ENCODE data around the gene RHEBL1. TPM values are rescaled to one million over a fixed set of nuclear protein-coding genes. Genes with fewer than 3 reads are reported as not detected.

RHEBL1 gene
- total RNA-seq, 1 experiment from 2014 or later, result 8.8 TPM

DNA sequence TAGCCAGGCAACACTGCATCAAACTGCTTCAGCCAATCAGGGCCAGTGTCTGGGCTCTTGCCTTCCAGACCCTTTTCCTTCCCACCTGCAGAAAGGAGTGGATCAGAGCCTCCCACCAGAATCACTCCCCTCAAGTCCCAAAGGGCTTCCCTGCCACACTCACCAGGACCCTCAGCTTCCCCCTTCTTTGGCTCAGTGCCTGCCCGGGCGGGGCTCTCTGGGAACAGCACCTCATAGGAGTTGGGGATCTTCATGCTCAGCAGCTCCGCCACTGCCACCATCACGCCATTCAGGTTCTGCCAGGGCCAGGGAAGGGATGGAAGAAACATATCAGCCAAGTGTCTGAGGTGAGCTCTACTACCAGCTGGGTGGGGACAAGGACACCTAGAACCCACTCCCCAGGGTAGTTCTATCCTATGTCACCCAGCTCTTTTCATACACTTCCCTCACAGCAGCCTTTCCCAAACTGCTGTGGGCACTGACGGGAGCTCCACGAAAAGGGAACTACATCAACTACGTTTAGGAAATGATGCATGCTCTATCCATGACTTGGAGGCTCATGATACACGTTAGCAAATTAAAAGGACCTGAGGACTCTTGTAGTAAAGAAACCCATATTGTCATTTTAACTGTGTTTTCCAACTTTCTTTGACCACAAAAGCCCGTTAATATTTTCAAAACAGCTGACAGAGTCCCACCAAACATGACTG is 41.8 kb downstream of the RHEBL1 start:
- no peak for DNase-seq
- Histone ChIP-seq H3K27ac (no peak overlapping the region), H3K4me3 (no peak overlapping the region), H3K4me1 (no peaks in the 10 kb centered on the region), H3K27me3 (no peaks in the 10 kb centered on the region), H3K36me3 (peaks cover 72% of the 10 kb centered on the region), H3K9me3 (replicated peaks) (no peaks in the 10 kb centered on the region)

- Histone ChIP-seq H3K27me3 (no peaks in the 10 kb centered on the region), H3K4me3 (no peak overlapping the region), H3K36me3 (peaks cover 63% of the 10 kb centered on the region), H3K4me1 (no peaks in the 10 kb centered on the region), H3K27ac (no peak overlapping the region), H3K9me3 (replicated peaks) (no peaks in the 10 kb centered on the region)
- DNase-seq, result no peak
These were observed 42.9 kb downstream of the RHEBL1 start for GRCh38 chr12:49026678-49027480.

GRCh38 chr12:49026101-49026500 is 43.7 kb downstream of the RHEBL1 start:
- Histone ChIP-seq H3K4me3 (no peak overlapping the region), H3K27me3 (no peaks in the 10 kb centered on the region), H3K9me3 (replicated peaks) (no peaks in the 10 kb centered on the region), H3K4me1 (no peaks in the 10 kb centered on the region), H3K36me3 (peaks cover 57% of the 10 kb centered on the region), H3K27ac (no peak overlapping the region)
- no peak for DNase-seq

GRCh38 chr12:49025463-49025862 is 44.3 kb downstream of the RHEBL1 start:
- Histone ChIP-seq H3K4me3 (no peak overlapping the region), H3K27me3 (no peaks in the 10 kb centered on the region), H3K4me1 (no peaks in the 10 kb centered on the region), H3K9me3 (replicated peaks) (no peaks in the 10 kb centered on the region), H3K27ac (no peak overlapping the region), H3K36me3 (peaks cover 55% of the 10 kb centered on the region)
- no peak for DNase-seq

DNA sequence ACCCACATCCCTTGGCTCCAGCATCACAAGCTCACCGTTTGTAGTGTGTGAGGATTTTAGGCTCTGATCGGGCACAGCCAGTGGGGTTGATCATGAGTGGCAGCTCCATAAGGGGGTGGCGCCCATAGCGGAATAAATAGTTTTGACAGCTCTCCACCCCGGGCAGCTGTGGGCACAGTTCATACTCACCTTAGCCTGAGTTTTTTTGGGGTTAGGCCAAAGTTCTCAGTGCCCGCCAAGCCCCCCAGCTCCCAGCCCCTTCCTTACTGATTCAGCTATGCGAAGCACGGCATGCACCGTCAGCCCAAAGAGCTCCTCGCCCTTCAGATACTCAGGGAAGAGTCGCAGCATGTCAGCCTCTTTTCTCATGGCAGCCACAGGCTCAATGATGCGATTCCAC is 45.2 kb downstream of the RHEBL1 start:
- no peak overlapping the region for H3K27ac ChIP-seq
- DNase-seq, result no peak
- peaks cover 49% of the 10 kb centered on the region for H3K36me3 ChIP-seq
- H3K4me3 ChIP-seq, result no peak overlapping the region
- no peaks in the 10 kb centered on the region for H3K9me3 ChIP-seq (replicated peaks)
- H3K27me3 ChIP-seq, result no peaks in the 10 kb centered on the region
- H3K4me1 ChIP-seq, result no peaks in the 10 kb centered on the region

DNA sequence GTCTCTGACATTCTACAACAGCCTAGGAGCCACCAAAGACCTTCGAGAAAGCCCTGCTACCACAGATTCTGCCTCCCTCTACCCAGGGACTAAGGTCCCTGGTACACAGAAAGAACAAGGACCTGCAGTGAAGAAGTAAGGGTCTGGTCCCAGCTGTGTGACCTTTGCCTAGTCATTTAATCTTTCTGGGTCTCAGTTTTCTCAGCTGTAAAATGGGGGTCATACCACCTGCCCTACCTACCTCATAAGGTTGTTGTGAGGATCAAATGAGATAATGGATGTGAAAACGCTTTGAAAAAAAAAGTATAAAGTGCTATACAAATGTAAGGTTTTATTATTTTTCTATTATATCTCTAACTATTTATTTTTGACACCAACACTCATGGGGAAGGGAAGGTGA is 46.0 kb downstream of the RHEBL1 start:
- no peak for DNase-seq
- no peak overlapping the region for H3K27ac ChIP-seq
- no peaks in the 10 kb centered on the region for H3K9me3 ChIP-seq (replicated peaks)
- H3K4me1 ChIP-seq, result peaks cover 2% of the 10 kb centered on the region; the same call in 1 of the 2 replicates
- no peak overlapping the region for H3K4me3 ChIP-seq
- H3K27me3 ChIP-seq, result no peaks in the 10 kb centered on the region
- peaks cover 44% of the 10 kb centered on the region for H3K36me3 ChIP-seq

GRCh38 chr12:49022558-49023178 is 47.1 kb downstream of the RHEBL1 start:
- no peaks in the 10 kb centered on the region for H3K27me3 ChIP-seq
- H3K4me3 ChIP-seq, result no peak overlapping the region
- H3K36me3 ChIP-seq, result peaks cover 33% of the 10 kb centered on the region
- peaks cover 2% of the 10 kb centered on the region; the same call in 1 of the 2 replicates for H3K4me1 ChIP-seq
- H3K27ac ChIP-seq, result no peak overlapping the region
- DNase-seq, result no peak
- H3K9me3 ChIP-seq (replicated peaks), result no peaks in the 10 kb centered on the region

DNA sequence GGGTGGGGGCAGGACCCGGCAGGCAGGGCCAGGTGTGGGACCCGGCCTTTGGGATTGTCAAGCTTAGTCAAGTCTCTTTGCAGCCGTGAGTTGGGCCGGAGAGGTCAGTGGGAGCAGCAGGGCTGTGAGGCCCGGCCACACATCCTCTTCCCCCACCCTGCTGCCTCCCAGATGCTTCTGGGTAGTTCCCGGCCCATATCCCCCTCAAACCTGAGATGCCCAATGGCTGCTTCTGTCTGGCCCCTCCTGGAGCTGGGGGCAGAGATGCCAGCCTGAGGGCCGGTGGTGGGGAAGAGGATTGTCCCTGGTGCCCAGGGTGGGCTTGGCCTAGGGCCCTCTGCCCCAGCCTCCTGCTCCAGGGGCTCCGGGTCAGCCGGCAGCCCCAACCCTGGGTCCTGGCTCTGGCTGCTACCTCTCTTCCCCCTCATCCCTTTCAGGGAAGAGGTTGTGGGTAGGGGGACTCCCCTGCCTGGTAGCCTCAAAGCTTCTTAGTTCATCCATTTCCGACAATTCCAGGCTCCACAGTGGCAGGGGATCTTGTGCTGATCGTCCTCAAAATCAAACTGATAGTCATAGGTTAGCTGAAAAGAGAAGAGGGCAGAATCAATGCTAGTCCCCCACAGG is 48.4 kb downstream of the RHEBL1 start:
- Histone ChIP-seq H3K36me3 (peaks cover 28% of the 10 kb centered on the region), H3K27ac (no peak overlapping the region), H3K27me3 (no peaks in the 10 kb centered on the region), H3K9me3 (replicated peaks) (no peaks in the 10 kb centered on the region), H3K4me1 (peaks cover 2% of the 10 kb centered on the region; the same call in 1 of the 2 replicates), H3K4me3 (no peak overlapping the region)
- no peak for DNase-seq

DNA sequence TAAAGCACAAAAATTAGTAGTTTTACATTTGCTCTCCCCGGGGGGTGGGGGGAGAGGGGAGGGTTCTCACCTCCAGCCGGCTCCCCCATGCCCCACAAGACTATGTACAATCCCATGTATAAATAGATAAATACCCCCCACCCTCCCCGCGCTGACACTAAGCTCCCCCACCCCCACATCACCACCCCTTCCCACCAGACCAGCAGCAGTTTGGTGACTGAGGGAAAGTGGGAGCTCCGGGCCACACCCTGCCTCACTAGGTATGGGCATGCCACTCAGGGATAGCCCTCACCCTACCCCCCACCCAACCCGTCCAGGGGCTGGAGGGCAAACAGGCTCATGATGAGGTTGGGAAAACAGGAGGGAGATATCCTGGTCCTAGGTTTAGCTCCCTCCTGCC is 49.3 kb downstream of the RHEBL1 start:
- H3K27ac ChIP-seq, result no peak overlapping the region
- no peak overlapping the region for H3K4me3 ChIP-seq
- H3K9me3 ChIP-seq (replicated peaks), result no peaks in the 10 kb centered on the region
- H3K4me1 ChIP-seq, result peaks cover 2% of the 10 kb centered on the region; the same call in 1 of the 2 replicates
- no peaks in the 10 kb centered on the region for H3K27me3 ChIP-seq
- peaks cover 21% of the 10 kb centered on the region for H3K36me3 ChIP-seq
- DNase-seq, result no peak

DNA sequence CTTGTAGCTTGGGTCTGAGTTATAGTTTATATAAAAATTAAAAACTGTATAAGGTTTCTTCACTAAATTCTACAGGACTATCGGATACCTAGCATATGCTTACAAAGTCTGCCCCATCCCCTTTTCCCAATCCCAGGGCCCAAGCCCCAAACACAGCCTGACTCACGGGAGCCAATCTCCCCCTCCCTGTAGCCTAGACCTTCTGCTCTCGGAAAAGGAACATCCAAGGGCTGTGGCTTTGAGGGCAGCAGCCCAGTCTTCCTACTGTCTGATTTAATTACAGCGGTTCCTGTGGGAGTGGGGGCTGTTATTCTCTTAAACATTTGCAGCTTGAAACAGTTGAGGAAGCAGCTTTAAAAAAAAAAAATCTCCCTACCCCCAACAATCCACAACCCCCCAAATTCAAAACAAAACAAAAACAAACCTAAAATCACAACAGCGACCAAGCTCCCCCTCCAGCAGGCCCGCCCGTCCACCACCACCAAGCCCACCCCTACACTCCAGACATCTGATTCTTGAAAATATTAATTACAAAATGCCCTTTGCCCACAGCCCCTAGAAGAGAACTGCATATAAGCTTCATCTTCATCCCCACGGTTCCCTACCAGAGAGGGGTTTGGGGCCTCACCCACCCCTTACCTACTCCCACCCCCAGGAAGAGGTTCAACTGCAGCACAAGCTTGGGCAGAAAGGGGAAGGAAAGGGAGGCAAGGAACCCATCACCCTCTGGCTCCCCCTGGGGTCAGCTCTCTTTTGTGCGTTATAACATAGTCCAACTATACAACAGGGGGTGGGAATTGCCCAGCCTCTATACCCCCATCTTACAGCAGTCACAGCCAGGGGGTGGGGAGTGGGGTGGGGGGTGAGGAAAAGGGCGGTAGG is 50.1 kb downstream of the RHEBL1 start:
- Histone ChIP-seq H3K27me3 (no peaks in the 10 kb centered on the region), H3K4me3 (peak overlapping the region; percentile 11; the same call in 1 of the 2 replicates), H3K27ac (no peak overlapping the region), H3K36me3 (peaks cover 13% of the 10 kb centered on the region), H3K9me3 (replicated peaks) (no peaks in the 10 kb centered on the region), H3K4me1 (peaks cover 2% of the 10 kb centered on the region; the same call in 1 of the 2 replicates)
- DNase-seq, result peak; percentile 63 to 78

- H3K4me1 ChIP-seq, result peaks cover 2% of the 10 kb centered on the region; the same call in 1 of the 2 replicates
- peaks cover 7% of the 10 kb centered on the region; the same call in 1 of the 2 replicates for H3K36me3 ChIP-seq
- H3K4me3 ChIP-seq, result peak overlapping the region; percentile 77
- peak overlapping the region; percentile 63 for H3K27ac ChIP-seq
- no peak for DNase-seq
- H3K27me3 ChIP-seq, result no peaks in the 10 kb centered on the region
- no peaks in the 10 kb centered on the region for H3K9me3 ChIP-seq (replicated peaks)
These were observed 50.7 kb downstream of the RHEBL1 start for GRCh38 chr12:49019120-49019430.

GRCh38 chr12:49018261-49019119 is 51.3 kb downstream of the RHEBL1 start, which contains the start of gene PRKAG1:
TSS of gene PRKAG1 (minus strand) at chr12:49018776. CDS start at chr12:49018740, 36 bp downstream.
- Histone ChIP-seq H3K27ac (peak within 1 kb of the TSS; percentile 63), H3K9me3 (replicated peaks) (no peaks in the 10 kb centered on the region), H3K4me3 (peak within 1 kb of the TSS; percentile 77), H3K36me3 (peaks cover 1% of the 10 kb centered on the region; the same call in 1 of the 2 replicates), H3K4me1 (peaks cover 2% of the 10 kb centered on the region; the same call in 1 of the 2 replicates), H3K27me3 (no peaks in the 10 kb centered on the region)
- DNase-seq, result peak; percentile 98 to 99

DNA sequence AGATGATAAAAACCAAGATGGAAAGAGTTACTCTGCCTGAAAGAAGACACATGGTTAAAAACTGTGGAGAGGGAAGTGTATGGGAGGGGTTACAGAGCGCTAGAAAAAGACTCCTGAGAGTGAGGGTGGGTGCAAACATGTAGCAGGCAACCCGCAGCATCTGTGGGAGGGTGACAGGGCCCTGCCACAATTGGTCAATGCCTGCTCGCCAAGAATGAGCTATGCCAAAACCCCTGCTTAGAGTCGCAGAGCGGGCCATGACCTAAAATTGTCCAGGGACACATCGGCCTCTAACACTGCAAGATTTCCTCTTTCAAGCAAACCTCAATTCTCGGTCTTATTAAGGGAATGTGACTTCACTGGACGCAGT is 51.9 kb downstream of the RHEBL1 start:
- peak in 1 of 2 experiments; percentile 49 for DNase-seq
- Histone ChIP-seq H3K36me3 (no peaks in the 10 kb centered on the region; the same call in 1 of the 2 replicates), H3K9me3 (replicated peaks) (no peaks in the 10 kb centered on the region), H3K4me1 (peaks cover 2% of the 10 kb centered on the region; the same call in 1 of the 2 replicates), H3K4me3 (peak overlapping the region; percentile 77), H3K27ac (peak overlapping the region; percentile 63), H3K27me3 (no peaks in the 10 kb centered on the region)
